ENCODE results near the gene AMN. TPM values are rescaled to one million over a fixed set of nuclear protein-coding genes. Genes with fewer than 3 reads are reported as not detected.

AMN gene
- total and polyA plus RNA-seq, 9 of the 15 experiments (the other 6 are each of a cell fraction or from before 2014, with no cell fraction given): 0.04 to 0.14 TPM; not detected in 7

DNA sequence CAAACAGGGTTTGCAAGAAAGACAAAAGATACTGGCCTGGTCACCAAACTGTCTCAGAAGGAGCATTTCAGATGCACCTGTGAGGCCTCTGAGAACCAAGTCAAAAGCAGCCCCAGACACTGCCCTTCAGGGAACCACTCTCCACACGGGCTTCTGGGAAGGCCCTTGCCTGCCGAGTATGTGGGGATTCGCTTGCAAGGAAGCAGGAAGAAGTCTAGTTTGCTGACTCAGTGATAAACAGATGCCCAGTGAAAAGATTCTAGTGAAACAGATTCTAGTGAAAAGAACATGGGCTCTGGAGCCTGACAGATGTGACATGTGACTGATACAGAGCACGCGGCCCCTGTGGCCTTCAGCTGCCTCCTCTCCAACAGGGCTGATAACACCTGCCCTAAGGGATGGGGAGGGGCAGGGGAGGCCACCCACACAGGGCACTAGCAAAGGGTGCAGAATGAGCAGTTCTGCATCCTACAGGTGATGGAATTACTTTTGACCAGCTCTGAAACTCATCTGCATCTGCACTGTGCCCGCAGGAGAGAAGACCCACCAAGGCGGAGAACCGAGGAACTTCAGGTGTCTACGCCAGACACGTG lies 19.1 kb downstream of the AMN start (continued):
- TF ChIP-seq, protein P1, sequence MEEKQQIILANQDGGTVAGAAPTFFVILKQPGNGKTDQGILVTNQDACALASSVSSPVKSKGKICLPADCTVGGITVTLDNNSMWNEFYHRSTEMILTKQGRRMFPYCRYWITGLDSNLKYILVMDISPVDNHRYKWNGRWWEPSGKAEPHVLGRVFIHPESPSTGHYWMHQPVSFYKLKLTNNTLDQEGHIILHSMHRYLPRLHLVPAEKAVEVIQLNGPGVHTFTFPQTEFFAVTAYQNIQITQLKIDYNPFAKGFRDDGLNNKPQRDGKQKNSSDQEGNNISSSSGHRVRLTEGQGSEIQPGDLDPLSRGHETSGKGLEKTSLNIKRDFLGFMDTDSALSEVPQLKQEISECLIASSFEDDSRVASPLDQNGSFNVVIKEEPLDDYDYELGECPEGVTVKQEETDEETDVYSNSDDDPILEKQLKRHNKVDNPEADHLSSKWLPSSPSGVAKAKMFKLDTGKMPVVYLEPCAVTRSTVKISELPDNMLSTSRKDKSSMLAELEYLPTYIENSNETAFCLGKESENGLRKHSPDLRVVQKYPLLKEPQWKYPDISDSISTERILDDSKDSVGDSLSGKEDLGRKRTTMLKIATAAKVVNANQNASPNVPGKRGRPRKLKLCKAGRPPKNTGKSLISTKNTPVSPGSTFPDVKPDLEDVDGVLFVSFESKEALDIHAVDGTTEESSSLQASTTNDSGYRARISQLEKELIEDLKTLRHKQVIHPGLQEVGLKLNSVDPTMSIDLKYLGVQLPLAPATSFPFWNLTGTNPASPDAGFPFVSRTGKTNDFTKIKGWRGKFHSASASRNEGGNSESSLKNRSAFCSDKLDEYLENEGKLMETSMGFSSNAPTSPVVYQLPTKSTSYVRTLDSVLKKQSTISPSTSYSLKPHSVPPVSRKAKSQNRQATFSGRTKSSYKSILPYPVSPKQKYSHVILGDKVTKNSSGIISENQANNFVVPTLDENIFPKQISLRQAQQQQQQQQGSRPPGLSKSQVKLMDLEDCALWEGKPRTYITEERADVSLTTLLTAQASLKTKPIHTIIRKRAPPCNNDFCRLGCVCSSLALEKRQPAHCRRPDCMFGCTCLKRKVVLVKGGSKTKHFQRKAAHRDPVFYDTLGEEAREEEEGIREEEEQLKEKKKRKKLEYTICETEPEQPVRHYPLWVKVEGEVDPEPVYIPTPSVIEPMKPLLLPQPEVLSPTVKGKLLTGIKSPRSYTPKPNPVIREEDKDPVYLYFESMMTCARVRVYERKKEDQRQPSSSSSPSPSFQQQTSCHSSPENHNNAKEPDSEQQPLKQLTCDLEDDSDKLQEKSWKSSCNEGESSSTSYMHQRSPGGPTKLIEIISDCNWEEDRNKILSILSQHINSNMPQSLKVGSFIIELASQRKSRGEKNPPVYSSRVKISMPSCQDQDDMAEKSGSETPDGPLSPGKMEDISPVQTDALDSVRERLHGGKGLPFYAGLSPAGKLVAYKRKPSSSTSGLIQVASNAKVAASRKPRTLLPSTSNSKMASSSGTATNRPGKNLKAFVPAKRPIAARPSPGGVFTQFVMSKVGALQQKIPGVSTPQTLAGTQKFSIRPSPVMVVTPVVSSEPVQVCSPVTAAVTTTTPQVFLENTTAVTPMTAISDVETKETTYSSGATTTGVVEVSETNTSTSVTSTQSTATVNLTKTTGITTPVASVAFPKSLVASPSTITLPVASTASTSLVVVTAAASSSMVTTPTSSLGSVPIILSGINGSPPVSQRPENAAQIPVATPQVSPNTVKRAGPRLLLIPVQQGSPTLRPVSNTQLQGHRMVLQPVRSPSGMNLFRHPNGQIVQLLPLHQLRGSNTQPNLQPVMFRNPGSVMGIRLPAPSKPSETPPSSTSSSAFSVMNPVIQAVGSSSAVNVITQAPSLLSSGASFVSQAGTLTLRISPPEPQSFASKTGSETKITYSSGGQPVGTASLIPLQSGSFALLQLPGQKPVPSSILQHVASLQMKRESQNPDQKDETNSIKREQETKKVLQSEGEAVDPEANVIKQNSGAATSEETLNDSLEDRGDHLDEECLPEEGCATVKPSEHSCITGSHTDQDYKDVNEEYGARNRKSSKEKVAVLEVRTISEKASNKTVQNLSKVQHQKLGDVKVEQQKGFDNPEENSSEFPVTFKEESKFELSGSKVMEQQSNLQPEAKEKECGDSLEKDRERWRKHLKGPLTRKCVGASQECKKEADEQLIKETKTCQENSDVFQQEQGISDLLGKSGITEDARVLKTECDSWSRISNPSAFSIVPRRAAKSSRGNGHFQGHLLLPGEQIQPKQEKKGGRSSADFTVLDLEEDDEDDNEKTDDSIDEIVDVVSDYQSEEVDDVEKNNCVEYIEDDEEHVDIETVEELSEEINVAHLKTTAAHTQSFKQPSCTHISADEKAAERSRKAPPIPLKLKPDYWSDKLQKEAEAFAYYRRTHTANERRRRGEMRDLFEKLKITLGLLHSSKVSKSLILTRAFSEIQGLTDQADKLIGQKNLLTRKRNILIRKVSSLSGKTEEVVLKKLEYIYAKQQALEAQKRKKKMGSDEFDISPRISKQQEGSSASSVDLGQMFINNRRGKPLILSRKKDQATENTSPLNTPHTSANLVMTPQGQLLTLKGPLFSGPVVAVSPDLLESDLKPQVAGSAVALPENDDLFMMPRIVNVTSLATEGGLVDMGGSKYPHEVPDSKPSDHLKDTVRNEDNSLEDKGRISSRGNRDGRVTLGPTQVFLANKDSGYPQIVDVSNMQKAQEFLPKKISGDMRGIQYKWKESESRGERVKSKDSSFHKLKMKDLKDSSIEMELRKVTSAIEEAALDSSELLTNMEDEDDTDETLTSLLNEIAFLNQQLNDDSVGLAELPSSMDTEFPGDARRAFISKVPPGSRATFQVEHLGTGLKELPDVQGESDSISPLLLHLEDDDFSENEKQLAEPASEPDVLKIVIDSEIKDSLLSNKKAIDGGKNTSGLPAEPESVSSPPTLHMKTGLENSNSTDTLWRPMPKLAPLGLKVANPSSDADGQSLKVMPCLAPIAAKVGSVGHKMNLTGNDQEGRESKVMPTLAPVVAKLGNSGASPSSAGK (IDR thresholded peaks at IDR 0.05): peak; percentile 34
